GM21737 (cell line): ENCODE results near the gene SNRNP200.

Source experiments
- ATAC-seq: cut with Tn5 transposase; IDR thresholded peaks from one replicate; pipeline ENCODE4 v1.9.1; 2021; ENCODE audit warnings: mild to moderate bottlenecking, moderate library complexity; ENCODE audit not compliant: unreplicated experiment

SNRNP200 gene

GRCh38 chr2:96305091-96305978 is at the start of gene SNRNP200:
TSS of gene SNRNP200 (minus strand) at chr2:96305546. CDS start at chr2:96305437, 109 bp downstream.
- peak; percentile 94 for ATAC-seq

- no peak for ATAC-seq
These were observed 49.1 kb upstream of the SNRNP200 start for GRCh38 chr2:96354492-96354891.

GRCh38 chr2:96353606-96354101 is 48.3 kb upstream of the SNRNP200 start:
- no peak for ATAC-seq

- no peak for ATAC-seq
These were observed 47.8 kb upstream of the SNRNP200 start for GRCh38 chr2:96353032-96353561.

GRCh38 chr2:96347395-96347794 is 42.0 kb upstream of the SNRNP200 start:
- no peak for ATAC-seq

- no peak for ATAC-seq
These were observed 40.6 kb upstream of the SNRNP200 start for GRCh38 chr2:96345868-96346462.

GRCh38 chr2:96345438-96345837 is 40.1 kb upstream of the SNRNP200 start:
- no peak for ATAC-seq

- ATAC-seq = peak; percentile 84
These were observed 38.7 kb upstream of the SNRNP200 start for GRCh38 chr2:96344011-96344410.

- ATAC-seq = no peak
These were observed 36.7 kb upstream of the SNRNP200 start for GRCh38 chr2:96342085-96342484.

- ATAC-seq = no peak
These were observed 36.3 kb upstream of the SNRNP200 start for GRCh38 chr2:96341641-96342040.

- no peak for ATAC-seq
These were observed 35.4 kb upstream of the SNRNP200 start for GRCh38 chr2:96340493-96341414.

- ATAC-seq = no peak
These were observed 31.5 kb upstream of the SNRNP200 start for GRCh38 chr2:96336873-96337272.

- peak; percentile 2 for ATAC-seq
These were observed 30.9 kb upstream of the SNRNP200 start for GRCh38 chr2:96336104-96336775.

GRCh38 chr2:96333708-96334107 is 28.4 kb upstream of the SNRNP200 start:
- no peak for ATAC-seq

GRCh38 chr2:96330407-96330806 is 25.1 kb upstream of the SNRNP200 start:
- ATAC-seq = no peak

GRCh38 chr2:96329874-96330273 is 24.5 kb upstream of the SNRNP200 start:
- no peak for ATAC-seq

- no peak for ATAC-seq
These were observed 24.1 kb upstream of the SNRNP200 start for GRCh38 chr2:96329456-96329855.

GRCh38 chr2:96326990-96327820 is 21.9 kb upstream of the SNRNP200 start:
- no peak for ATAC-seq

- no peak for ATAC-seq
These were observed 21.2 kb upstream of the SNRNP200 start for GRCh38 chr2:96326564-96326963.
